ENCODE data around the gene KCNN1.
"Not testable (repeated sequence)": the region's sequence is repeated elsewhere in the genome, so short reads cannot be mapped to it uniquely, and the experiment has no call there.

The KCNN1 gene

DNA sequence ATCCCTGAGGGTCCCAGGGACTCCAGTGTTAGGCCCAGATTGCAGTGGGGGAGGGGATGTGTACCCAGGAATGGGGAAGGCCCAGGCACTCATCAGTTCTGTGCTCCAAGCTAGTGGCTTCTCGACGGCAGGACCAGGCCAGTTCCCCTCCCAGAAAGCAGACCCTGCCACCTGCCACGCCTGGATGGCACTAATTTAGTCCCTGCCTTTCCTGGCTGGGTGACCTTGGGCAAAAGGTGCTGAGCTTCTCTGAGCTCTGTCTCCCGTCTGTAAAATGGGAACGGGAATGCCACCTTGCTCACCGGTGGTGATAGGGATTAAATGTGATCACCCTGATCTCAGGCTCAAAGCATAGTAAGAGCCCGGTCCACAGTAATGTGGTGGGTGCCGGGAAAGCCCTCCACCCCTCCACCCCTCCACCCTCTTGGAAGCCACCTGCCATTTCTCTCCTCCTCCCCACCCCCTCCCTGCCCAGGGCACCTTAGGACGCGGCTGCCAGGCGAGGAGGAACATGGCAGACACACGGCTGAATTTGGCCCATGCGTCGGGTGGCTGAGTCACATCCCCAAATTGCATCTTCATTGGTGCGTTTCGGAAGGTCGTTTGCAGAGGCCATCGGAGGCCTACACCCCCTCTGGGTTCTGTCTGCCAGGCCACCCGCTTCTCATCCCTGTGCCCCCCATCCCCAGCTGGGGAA, 2.3 kb downstream of the KCNN1 start:
- no peak for DNase-seq

DNA sequence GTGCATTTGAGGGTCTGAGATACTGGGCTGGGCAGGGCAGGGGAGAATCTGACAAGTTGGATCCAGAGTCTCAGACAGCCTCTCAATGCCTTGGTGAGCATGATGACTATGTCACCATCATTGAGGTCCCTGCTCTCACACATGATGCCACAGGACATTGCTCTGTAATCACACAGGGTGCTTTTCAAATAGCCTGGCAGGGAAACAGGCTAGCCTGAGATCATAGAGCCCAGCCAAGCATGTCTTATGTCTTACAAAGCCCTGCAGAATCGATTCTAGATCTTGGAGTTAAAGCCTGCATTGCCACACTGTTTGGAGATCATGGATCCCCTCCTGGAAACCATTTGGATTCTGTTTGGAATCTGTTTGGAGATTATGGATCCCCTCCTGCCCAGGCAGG, 5.3 kb downstream of the KCNN1 start:
- no peak for DNase-seq

DNA sequence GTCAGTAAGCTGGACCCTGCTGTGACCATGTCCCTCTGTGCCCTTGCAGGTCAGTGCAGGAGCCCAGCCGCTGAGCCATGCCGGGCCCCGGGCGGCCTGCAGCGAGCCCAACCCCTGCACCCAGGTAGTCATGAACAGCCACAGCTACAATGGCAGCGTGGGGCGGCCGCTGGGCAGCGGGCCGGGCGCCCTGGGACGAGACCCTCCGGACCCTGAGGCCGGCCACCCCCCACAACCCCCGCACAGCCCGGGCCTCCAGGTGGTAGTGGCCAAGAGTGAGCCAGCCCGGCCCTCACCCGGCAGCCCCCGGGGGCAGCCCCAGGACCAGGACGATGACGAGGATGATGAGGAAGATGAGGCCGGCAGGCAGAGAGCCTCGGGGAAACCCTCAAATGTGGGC, 6.9 kb downstream of the KCNN1 start:
- no peak for DNase-seq

DNA sequence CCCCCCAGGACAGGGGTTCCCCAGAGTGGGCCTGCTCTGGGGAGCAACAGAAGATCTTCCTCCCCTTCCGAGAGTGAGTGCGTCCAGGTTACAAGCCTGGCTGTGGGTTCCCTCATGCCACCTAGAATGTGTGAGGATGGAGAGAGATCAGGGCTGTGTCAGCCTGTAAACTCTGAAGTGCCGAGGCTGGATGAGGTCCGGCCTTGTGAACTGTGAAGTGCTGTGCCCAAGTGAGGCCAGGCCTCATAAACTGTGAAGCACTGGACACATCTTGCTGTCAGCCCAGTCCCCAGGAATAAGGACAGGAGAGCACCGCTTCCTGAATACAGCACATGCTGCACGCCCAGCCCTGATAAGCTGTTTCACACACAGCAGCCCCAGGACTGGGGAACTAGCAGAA, 7.6 kb downstream of the KCNN1 start:
- DNase-seq: no peak

DNA sequence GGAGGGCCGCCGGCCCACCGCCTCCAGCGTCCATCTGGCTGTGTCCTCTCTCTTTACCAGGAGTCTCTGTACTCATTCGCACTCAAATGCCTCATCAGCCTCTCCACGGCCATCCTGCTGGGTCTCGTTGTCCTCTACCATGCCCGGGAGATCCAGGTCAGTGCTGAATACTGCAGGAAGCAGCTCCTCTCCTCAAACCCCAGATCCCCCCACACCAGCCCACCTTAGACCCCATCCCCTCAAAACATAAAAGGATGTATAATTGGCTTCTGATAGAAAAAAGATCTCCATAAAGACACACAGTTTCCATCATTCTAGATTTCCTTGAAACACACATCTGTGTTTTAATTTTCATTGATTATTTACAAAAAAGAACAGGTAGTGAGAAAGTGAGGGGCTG, 8.1 kb downstream of the KCNN1 start:
- DNase-seq: no peak

DNA sequence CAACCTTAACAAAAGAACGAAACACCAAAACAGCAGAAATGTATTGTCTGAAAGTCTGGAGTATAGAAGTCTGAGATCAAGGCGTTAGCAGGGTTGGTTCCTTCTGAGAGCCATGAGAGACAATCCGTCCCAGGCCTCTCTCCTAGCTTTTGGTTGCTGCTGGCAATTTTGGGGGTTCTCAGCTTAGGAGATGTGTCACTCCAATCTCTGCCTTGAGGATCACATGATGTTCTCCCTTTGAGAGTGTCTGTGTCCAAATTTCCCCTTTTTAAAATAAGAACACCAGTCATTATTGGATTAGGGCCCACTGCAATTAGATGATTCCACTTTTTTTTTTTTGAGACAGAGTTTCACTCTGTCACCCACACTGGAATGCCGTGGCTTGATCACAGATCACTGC, 10.1 kb downstream of the KCNN1 start:
- no peak for DNase-seq

DNA sequence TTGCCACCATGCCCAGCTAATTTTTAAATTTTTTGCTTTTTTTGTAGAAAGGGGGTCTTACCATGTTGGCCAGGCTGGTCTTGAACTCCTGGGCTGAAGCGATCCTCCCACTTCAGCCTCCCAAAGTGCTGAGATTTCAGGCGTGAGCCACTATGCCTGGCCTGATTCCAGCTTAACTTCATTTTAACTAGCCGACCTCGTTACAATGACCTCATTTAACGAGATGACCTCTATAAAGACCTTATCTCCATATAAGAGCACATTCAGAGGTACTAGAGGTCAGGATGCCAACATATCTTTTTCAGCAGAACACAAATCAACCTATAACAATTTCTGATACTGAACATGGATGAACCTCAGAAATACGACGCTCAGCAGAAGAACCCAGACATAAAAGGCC, 10.6 kb downstream of the KCNN1 start:
- no peak for DNase-seq

DNA sequence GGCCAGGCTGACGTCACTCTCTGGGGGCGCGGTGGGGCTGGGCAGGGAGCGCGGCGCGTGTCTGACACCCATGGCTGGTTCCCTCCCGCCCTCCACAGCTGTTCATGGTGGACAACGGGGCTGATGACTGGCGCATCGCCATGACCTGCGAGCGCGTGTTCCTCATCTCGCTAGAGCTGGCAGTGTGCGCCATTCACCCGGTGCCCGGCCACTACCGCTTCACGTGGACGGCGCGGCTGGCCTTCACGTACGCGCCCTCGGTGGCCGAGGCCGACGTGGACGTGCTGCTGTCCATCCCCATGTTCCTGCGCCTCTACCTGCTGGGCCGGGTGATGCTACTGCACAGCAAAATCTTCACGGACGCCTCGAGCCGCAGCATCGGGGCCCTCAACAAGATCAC, 14.7 kb downstream of the KCNN1 start:
- DNase-seq: no peak

DNA sequence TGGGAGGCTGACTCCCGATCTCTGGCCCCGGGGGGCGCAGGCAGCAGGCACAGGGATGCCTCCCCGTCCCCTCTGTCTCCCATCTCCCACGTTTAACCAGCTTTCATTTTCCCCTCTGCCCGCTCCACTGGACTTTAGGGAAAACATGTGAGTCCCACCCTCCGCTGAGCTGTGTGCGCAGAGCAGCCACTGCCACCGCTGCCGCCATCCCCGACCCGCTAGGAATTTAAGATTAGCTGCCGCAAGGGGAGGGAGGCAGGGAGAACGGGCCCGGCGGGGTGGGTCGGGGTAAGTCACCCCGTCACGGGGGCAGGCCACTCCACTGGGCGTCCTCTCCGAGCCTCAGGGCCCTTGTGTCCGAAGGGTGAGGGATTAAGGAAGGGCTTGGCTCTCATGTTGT, 15.5 kb downstream of the KCNN1 start:
- DNase-seq: no peak

DNA sequence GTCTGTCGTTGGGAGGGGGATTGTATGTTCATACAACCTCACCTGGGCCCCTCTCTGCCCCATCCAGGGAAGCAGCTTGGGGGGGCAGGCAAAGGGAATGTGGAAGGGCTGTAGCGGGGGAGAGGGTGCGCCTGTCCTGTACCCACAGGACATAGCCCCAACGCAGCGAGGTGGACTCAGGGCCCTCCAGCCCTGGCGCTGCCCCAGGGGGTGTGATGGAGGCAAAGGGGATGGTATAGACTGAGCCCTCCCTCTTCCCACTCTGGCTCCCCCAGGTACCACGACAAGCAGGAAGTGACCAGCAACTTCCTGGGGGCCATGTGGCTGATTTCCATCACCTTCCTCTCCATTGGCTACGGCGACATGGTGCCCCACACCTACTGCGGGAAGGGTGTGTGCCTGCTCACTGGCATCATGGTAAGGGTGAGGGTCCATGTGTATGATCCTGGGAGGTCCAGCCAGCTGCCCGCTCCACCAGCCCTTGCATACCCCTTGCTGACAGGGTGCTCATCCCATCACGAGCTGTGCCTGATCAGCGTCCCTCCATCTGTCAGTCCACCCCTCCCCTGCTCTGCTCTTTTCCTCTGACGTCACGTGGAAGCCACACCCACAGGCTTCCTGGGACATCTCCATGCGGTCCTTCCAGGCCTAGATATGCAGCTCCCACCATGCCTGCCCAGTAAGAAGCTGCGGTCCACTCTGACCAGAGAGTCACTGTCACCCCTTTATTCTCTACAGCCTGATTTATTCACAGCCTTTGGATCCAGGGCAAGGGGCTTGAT, 18.3 kb downstream of the KCNN1 start:
- DNase-seq: no peak

DNA sequence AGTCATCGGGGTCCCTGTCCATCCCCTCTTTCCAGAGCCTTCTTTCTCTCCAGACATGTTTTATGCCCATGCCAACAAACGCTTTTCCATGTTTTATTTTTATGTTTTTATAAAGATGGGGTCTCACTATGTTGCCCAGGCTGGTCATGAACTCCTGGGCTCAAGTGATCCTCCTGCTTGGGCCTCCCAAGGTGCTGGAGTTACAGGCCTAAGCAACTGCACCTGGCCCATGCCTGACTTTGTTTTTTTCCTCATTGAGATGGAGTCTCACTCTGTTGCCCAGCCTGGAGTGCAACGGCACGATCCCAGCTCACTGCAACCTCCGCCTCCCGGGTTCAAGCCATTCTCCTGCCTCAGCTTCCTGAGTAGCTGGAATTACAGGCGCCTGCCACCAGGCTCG, 19.7 kb downstream of the KCNN1 start:
- DNase-seq: not testable (repeated sequence)

DNA sequence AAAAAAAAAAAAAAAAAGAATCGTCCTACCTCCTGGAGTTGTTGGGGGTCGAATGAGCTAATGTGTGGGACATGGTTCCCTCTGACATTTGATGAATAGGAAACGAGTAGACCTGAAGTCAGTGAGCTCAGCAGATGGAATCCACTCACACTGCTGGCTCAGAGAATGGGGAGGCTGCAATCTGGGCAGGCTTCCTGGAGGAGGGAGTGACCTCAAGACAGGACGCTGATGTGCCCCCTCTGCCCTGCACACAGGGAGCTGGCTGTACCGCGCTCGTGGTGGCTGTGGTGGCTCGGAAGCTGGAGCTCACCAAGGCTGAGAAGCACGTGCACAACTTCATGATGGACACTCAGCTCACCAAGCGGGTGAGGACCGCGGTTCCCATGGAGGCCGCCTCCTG, 21.3 kb downstream of the KCNN1 start:
- no peak for DNase-seq

DNA sequence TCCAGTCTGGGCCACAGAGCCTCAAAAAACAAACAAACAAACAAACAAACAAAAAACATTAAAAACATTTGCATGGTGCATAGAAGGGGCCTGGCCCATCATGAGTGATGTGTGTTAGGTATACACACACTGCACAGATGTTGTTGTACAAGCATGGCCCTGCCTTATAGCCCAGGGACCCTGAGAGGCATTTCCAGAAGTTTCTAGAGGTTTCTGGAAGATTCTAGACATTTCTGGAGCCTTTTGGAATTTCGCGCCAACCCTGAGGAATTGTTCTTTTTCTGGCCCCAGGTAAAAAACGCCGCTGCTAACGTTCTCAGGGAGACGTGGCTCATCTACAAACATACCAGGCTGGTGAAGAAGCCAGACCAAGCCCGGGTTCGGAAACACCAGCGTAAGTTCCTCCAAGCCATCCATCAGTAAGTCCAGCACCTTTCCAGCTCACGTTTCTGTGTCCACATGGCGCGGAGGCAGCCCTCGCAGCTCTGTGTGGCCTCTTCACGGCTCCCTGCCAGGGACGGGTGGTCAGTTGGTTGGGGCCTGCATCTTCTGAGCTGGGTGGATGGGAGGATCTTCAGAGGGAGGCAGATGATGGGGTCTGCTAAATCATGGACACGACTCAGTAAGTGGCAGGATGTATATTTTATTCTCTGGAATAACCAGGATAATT, 22.7 kb downstream of the KCNN1 start:
- no peak for DNase-seq

DNA sequence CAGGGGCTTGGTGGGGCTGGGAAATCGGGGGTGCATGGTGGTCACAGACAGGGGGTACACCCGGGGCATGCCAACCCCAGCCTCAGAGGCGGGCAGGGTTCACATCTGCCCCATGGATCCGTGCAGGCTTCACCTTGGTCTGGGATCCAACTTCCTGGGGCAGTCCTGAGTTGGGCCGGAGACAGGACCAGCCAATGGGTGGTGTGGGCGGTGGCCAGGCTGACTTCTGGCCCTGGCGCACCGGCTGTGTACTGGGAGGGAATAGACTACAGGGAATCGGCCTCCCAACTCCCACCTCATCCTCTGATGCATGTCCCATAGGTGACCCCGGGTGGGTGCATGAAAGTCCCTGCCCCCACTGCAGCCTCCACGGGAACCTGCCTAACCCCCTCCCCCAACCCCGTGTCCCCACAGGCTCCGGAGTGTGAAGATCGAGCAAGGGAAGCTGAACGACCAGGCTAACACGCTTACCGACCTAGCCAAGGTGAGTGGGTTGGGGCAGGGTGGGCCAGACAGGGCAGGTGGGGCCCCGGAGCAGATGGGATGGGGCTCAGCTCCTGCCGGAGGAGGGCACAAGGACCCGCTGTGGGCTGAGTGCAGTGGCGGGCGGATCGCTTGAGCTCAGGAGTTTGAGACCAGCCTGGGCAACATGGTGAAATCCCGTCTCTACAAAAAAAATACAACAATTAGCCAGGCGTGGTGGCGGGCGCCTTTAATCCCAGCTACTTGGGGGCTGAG, 26.3 kb downstream of the KCNN1 start:
- DNase-seq: no peak

DNA sequence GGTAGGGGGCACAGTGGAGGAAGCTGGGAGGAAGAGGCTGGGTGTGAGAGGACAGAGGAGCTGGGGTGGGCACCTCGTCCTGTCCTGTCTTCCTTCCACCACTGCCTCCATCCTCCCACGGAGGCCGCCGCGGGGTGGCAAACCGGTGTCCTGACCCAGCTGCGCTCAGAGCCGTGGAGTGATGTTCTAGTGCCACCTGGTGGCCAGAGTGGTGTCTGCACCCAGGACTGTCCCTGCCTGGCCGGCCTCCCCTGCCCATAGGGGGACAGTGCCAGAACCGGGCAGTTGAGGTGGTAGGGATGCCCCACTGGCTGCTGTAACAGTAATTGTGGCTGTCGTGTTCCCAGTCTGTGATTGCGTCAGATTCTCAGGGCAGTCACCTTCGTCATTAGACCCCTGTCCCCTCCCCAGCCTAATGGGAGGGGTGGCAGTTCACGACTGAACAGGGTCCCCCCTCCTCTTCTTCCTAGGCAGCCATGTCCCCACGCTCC, 30.0 kb downstream of the KCNN1 start:
- peak; percentile 90 for DNase-seq

DNA sequence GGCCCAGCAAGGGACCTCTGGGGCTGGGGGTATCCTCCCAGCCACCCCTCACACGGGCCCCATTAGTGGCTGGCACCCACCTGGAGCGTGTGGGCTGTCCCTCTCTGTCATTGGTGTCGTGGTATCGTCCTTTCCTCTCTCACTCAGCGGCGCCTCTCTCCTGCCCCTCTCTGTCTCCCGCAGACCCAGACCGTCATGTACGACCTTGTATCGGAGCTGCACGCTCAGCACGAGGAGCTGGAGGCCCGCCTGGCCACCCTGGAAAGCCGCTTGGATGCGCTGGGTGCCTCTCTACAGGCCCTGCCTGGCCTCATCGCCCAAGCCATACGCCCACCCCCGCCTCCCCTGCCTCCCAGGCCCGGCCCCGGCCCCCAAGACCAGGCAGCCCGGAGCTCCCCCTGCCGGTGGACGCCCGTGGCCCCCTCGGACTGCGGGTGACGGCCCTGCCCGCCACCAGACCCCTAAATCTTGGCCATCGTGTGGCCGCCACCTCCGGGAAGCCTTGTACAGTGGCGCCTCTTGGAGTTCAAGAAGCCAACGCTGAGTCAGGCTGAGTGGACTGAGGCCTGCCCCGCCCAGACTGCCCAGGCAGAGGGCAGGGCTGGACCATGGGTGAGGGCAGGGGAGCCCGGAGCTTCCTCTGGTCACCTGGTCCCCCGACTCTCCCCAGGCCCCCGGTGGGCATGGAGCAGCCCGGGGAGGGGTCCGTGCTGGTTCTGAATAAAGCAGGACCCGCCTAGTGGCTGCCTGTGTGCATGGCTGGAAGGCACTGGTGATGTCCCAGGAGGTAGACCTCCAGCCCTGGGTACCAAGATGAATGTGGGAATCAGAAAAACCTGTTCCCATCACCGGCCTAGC, 31.3 kb downstream of the KCNN1 start:
- DNase-seq: peak; percentile 64

DNA sequence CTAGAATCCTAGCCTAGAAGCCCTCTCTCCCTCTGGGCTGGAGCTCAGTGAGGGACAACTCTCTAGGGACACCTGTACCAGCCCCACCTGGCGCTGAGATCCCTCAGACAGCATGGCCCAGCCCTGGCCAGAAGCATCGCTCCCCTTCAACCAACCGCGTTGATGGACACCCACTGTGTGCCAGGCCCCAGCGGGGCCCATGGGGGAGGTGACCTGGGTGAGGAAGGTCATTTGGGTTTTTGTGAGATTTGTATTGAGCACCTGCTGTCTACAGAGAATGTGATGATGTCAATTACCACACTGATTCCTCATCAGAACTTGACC, 31.9 kb downstream of the KCNN1 start:
- DNase-seq: no peak

DNA sequence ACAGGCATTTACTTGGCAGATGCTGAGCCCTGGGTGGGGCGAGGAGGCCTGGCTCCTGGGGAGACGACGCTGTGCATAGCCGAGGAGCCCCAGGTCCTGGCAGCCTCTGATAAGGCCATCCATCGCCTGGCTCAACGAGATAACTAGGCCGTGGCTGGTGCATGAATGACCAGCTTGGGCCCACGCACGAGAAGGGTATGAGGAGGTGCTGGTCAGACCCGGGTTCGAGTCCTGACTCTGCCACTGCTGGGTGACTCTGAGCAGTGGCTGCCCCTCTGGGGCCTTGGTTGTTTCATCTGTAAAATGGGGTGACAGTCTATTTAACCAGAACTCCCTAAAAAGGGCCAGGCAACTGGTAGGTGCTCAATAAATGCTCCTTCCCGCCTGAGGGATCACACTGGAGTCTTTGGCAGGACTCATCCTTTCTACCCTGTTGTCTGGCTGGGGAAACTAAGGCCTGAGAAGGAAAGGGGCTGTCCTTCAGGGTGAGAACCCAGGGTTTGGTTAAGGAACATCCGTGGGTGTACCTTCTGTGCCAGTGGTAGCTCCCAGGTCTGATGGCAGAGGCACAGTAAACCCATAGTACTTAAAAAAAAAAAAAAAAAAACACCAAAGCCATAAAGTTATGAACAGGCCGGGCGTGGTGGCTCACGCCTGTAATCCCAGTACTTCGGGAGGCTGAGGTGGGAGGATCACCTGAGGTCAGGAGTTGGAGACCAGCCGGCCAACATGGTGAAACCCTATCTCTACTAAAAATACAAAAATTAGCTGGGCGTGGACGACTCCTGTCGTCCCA, 33.0 kb downstream of the KCNN1 start:
- DNase-seq: no peak

DNA sequence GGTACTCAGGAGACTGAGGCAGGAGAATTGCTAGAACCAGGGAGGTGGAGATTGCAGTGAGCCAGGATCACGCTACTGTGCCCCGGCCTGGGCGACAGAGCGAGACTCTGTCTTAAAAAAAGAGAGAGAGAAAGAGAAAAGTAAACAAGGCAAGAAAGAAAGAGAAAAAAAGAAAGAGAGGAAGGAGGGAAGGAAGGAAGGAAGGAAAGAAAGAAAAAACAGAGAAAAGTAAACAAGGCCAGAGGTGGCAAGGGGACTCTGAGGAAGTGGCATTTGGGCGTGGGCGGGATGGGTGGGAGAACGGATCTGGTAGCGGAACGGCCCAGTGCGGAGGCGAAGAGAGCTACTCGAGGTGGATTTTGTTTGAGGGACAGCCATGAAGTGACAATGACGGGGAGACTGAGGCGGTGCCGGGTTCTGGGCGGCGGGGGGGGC, 33.6 kb downstream of the KCNN1 start:
- no peak for DNase-seq

DNA sequence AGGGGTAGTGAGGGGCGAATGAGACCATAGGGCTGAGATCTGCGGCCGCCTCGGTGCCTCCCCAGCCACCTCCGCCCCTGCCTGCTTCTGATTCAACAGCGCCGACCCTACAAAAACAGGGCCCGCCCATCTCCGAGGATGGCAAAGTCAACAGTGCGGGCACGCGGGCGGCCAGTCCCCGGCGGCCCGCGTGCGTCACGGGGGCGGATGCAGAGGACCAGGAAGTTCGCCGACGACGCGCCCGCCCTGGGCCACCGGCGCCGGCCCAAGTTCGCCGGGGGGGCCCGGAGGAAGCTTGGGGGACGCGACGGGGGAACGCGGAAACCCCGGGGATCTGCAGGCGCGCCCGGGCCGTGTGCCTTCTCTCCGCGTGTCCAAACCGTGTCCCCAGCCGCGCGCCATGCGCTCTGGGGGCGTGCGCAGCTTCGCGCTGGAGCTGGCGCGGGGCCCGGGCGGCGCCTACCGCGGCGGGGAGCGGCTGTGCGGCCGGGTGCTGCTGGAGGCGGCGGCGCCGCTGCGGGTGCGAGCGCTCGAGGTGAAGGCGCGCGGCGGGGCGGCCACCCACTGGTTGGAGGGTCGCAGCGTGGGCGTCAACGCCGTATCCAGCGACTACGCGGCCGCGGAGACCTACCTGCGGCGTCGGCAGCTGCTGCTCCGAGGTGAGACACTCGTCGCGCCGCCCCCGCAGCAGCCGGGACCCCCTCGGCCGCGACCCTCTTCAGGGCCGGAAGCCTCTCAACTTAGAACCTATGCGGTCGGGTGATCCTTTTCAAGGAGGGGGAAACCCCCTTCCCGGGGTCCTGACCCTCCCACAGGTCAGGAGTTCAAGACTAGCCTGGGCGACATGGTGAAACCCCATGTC, 34.2 kb downstream of the KCNN1 start:
- DNase-seq: peak; percentile 79

Data from islet precursor cell (in vitro differentiated cells).